Measurements from ENCODE around the gene FAM107B. TPM values are rescaled to one million over a fixed set of nuclear protein-coding genes. Genes with fewer than 3 reads are reported as not detected.

The FAM107B gene
- total RNA-seq, 1 donor from 2014 or later = 86.2 TPM

- no peak overlapping the region for H3K27ac ChIP-seq
- no peak for TF ChIP-seq CTCF (IDR thresholded peaks at IDR 0.05)
- ATAC-seq (no peak), DNase-seq (no peak)
- no peaks in the 10 kb centered on the region for H3K27me3 ChIP-seq
- H3K4me1 ChIP-seq = no peaks in the 10 kb centered on the region
- H3K36me3 ChIP-seq = peaks cover 34% of the 10 kb centered on the region
- intact Hi-C loops (cut with DNase I) = no loop called here
- H3K4me3 ChIP-seq = no peak overlapping the region
- H3K9me3 ChIP-seq = no peaks in the 10 kb centered on the region
These were observed 246.8 kb downstream of the FAM107B start for GRCh38 chr10:14527915-14528314.

GRCh38 chr10:14527134-14527844 is 247.4 kb downstream of the FAM107B start:
- DNase-seq (no peak), ATAC-seq (no peak)
- no peak overlapping the region for H3K27ac ChIP-seq
- H3K36me3 ChIP-seq = peaks cover 34% of the 10 kb centered on the region
- H3K9me3 ChIP-seq = no peaks in the 10 kb centered on the region
- no peak for TF ChIP-seq CTCF (IDR thresholded peaks at IDR 0.05)
- intact Hi-C loops (cut with DNase I) = no loop called here
- H3K27me3 ChIP-seq = no peaks in the 10 kb centered on the region
- H3K4me1 ChIP-seq = no peaks in the 10 kb centered on the region
- H3K4me3 ChIP-seq = no peak overlapping the region

- H3K9me3 ChIP-seq = no peaks in the 10 kb centered on the region
- H3K4me3 ChIP-seq = no peak overlapping the region
- H3K4me1 ChIP-seq = no peaks in the 10 kb centered on the region
- no peaks in the 10 kb centered on the region for H3K27me3 ChIP-seq
- DNase-seq (no peak), ATAC-seq (no peak)
- no peak overlapping the region for H3K27ac ChIP-seq
- H3K36me3 ChIP-seq = peaks cover 43% of the 10 kb centered on the region
- no peak for TF ChIP-seq CTCF (IDR thresholded peaks at IDR 0.05)
- intact Hi-C loops (cut with DNase I) = no loop called here
These were observed 248.4 kb downstream of the FAM107B start for GRCh38 chr10:14526326-14526725.

GRCh38 chr10:14524691-14525324 is 249.9 kb downstream of the FAM107B start:
- no peaks in the 10 kb centered on the region for H3K27me3 ChIP-seq

GRCh38 chr10:14523286-14523685 is 251.4 kb downstream of the FAM107B start:
- Histone ChIP-seq H3K9me3 (no peaks in the 10 kb centered on the region), H3K27me3 (no peaks in the 10 kb centered on the region), H3K4me1 (no peaks in the 10 kb centered on the region), H3K36me3 (peaks cover 51% of the 10 kb centered on the region), H3K27ac (no peak overlapping the region), H3K4me3 (no peak overlapping the region)
- TF ChIP-seq CTCF (IDR thresholded peaks at IDR 0.05) = no peak
- ATAC-seq (no peak), DNase-seq (no peak)
- intact Hi-C loops (cut with DNase I) = no loop called here

More at GRCh38 chr10:14524691-14525324, 249.9 kb downstream of the FAM107B start:
- DNase-seq (no peak), ATAC-seq (no peak)
- no peaks in the 10 kb centered on the region for H3K9me3 ChIP-seq
- H3K4me1 ChIP-seq = no peaks in the 10 kb centered on the region
- H3K4me3 ChIP-seq = no peak overlapping the region
- H3K27ac ChIP-seq = no peak overlapping the region
- intact Hi-C loops (cut with DNase I) = no loop called here
- H3K36me3 ChIP-seq = peaks cover 53% of the 10 kb centered on the region
- no peak for TF ChIP-seq CTCF (IDR thresholded peaks at IDR 0.05)
